Activated CD8-positive, alpha-beta memory T cell treated with anti-CD3 and anti-CD28 coated beads for 24 hours (primary cell): ENCODE data around the gene C11orf87.

Experiments used
- DNase-seq: peaks from one replicate; pipeline ENCODE4 v3.0.0-alpha.2; 2020

Gene C11orf87

DNA sequence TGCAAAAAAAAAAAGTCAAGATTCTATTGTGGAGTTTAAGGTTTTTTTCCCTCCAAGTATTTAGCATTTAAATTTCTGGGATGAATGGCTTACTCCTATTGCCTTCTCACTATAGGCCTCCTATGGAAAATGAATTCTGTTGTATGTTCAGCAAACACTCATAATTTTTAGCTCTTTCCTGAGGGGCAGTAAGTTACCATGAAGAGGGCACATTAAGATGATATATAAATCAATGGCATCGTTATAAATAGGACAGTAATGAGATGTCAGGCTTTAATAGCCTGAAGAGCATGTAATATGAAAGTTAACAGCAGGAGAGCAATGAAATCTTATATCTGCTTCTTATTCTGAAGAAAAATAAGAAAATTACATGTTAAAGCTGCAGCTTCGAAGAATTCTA lies 32.9 kb downstream of the C11orf87 start:
- no peak for DNase-seq
